ENCODE data around the gene ATP9B.

GRCh38 chr18:79283131-79283810 lies 214.1 kb downstream of the ATP9B start:
- TF ChIP-seq CTCF (conservative IDR thresholded peaks at IDR 0.05; ENCODE audit: low read length) (no peak), EZH2phosphoT487 (IDR thresholded peaks at IDR 0.05; ENCODE audit: borderline replicate concordance) (no peak)

All from Loucy (cell line).